GM18526 (cell line): Measurements from ENCODE around the gene CATSPERZ.

ENCODE experiments used
- POLR2A ChIP-seq: IDR thresholded peaks from 3 replicates; pipeline ENCODE4 v1.6.1; 2011; ENCODE audit not compliant: insufficient read length; ENCODE audit errors: extremely low read depth

CATSPERZ gene

GRCh38 chr11:64334764-64335735, 34.9 kb downstream of the CATSPERZ start:
- no peak for TF ChIP-seq POLR2A

- TF ChIP-seq POLR2A, result no peak
Observed at GRCh38 chr11:64337538-64338249, 37.5 kb downstream of the CATSPERZ start.

- no peak for TF ChIP-seq POLR2A
Observed at GRCh38 chr11:64338716-64339115, 38.6 kb downstream of the CATSPERZ start.

DNA sequence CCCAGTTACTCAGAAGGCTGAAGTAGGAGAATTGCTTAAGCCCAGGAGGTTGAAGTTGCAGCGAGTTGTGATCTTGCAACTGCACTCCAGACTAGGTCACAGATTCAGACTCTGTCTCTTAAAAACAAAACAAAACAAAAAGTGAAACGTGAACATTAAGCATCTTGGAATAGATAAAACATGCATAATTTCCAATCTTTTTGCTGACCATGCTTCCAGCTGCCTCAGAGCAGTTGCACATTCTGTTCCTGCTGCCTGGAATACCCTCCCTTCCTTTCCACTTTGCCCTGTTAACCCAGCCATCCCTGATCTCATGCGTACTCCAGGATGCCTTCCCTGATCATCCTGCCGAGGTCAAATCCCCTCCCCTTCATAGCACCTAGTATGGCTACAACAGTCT, 39.1 kb downstream of the CATSPERZ start:
- no peak for TF ChIP-seq POLR2A

DNA sequence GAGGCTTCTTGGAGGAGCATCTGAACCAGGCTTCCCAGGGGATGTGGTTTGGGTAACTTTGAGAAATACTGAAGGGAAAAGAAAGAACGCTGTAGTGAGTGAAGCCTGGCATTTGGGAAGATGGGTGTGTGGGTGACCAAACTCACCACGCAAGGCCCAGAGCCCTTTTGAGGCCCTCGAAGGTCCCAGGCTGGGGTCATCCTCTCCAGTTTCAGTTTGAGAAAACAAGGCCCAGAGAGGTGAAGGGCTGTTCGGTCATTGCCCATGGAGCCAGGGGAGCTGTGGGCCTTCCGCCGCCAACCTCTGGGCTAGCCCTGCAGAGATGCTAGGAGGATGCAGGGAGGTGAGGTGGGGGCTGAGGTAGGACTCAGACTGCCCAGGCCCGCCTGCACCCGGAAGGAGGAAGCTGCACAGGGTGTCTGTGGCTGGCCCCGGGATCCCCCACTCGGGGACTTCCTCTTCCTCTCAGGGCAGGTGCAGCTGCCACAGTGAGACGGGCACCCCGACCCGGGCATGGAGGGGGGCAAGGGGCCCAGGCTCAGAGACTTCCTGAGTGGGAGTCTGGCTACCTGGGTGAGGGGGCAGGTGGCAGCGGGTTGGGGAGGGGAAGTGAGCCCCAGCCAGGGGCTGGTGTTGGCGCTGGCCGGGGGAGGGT, 39.7 kb downstream of the CATSPERZ start, which contains the start of gene CCDC88B:
Gene CCDC88B, plus strand, starts transcription at position 451 of the 655 bp plus-strand sequence. Its CDS starts 63 bp downstream, at position 514.
- TF ChIP-seq POLR2A, result peak; percentile 64

- TF ChIP-seq POLR2A, result peak; percentile 29
Observed at GRCh38 chr11:64340671-64341335, 40.6 kb downstream of the CATSPERZ start.

GRCh38 chr11:64341429-64341828, 41.3 kb downstream of the CATSPERZ start:
- no peak for TF ChIP-seq POLR2A

GRCh38 chr11:64341851-64342791, 42.0 kb downstream of the CATSPERZ start:
- no peak for TF ChIP-seq POLR2A

- no peak for TF ChIP-seq POLR2A
Observed at GRCh38 chr11:64342869-64343745, 42.9 kb downstream of the CATSPERZ start.

GRCh38 chr11:64343767-64344559, 43.8 kb downstream of the CATSPERZ start:
- TF ChIP-seq POLR2A, result no peak

DNA sequence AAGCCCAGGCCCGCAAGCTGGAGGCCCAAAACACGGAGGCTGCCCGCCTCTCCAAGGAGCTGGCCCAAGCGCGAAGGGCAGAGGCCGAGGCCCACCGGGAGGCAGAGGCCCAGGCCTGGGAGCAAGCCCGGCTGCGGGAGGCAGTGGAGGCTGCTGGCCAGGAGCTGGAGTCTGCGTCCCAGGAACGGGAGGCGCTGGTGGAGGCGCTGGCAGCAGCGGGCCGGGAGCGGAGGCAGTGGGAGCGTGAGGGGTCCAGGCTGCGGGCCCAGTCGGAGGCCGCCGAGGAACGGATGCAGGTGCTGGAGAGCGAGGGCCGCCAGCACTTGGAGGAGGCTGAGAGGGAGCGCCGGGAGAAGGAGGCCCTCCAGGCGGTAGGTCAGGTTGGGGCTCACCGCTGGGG, 44.6 kb downstream of the CATSPERZ start:
- no peak for TF ChIP-seq POLR2A

- TF ChIP-seq POLR2A, result no peak
Observed at GRCh38 chr11:64347193-64347867, 47.2 kb downstream of the CATSPERZ start.
